CD4-positive, alpha-beta T cell treated with Interleukin-6 at 100 ng/mL for 8 hours (primary cell): ENCODE data around the gene SOX2.

Experiments
- DNase-seq: peaks from one replicate; pipeline ENCODE4 v3.0.0-alpha.2; 2020; ENCODE audit warnings: mixed read lengths, low spot score

Gene SOX2

DNA sequence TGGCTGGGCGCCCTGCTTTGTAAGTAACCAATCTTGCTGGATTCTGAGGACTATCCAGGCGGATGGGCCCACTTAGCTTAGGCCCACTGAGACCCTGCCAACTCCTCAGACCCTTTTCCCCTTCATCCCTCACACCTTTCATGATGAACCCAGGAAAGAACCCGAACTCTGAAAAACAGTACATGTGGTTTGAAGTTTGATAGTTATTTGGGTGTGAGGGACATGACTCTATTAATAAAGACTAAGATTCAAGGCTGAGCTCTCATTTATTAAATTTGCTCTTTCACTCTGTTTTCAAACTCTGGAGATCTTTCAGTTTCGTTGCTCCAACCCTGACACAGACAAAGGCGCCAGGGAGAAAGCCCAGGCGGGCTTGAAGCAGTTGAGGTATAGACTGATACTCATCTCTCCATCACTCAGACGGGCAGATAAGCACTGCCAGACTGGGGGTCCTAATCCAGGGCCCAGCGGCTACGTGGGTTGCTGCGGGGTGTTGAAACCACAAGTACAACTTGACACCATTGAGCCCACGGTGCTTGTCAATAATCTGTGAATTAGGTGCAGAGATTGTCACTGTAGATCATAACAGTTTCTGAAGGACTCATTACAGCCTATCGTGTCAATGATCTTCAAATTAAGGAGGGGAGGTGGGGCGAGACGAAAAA, 7.2 kb upstream of the SOX2 start:
- no peak for DNase-seq

DNA sequence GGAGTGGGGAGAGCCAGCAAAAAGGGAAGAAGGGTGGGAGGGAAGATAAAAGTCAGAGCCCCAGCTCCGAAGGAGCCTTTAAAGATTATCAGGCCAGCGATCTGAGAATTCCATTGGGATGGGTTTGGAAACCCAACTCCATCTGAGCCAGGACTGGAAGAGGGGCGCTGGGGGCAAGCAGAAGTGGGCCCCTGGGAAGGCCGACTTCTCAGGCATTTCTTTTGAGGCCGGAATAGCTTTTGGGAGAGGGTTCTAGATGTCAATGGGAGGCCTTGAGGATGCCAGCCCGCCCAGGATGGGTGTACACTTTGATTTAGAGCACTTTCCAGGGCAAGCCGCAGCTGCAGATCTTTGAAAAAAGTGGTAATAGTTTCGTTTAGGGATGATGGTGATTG, 6.6 kb upstream of the SOX2 start:
- DNase-seq, result no peak

DNA sequence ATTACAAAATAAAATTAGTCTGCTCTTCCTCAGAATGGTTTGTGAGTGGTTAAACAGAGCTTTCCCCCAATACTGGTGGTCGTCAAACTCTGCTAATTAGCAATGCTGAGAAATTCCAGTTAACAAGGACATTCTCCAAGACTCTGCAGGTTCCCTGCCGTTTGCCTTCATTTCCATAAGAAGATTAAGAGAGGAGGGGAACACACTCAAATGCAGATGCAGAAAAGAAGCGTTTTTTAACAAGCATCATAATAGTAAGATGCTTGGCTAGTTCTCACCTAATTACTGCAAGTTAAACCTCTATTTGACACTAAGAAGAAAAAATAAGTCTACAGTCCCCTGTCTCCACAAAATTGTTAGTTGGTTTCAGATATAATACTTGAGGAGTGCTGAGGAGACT, 3.7 kb upstream of the SOX2 start:
- no peak for DNase-seq

GRCh38 chr3:181709537-181710279, 2.0 kb upstream of the SOX2 start:
- no peak for DNase-seq

GRCh38 chr3:181710345-181711291, 1.1 kb upstream of the SOX2 start:
- no peak for DNase-seq

- no peak for DNase-seq
Measured at GRCh38 chr3:181712226-181712552, 464 bp downstream of the SOX2 start.

DNA sequence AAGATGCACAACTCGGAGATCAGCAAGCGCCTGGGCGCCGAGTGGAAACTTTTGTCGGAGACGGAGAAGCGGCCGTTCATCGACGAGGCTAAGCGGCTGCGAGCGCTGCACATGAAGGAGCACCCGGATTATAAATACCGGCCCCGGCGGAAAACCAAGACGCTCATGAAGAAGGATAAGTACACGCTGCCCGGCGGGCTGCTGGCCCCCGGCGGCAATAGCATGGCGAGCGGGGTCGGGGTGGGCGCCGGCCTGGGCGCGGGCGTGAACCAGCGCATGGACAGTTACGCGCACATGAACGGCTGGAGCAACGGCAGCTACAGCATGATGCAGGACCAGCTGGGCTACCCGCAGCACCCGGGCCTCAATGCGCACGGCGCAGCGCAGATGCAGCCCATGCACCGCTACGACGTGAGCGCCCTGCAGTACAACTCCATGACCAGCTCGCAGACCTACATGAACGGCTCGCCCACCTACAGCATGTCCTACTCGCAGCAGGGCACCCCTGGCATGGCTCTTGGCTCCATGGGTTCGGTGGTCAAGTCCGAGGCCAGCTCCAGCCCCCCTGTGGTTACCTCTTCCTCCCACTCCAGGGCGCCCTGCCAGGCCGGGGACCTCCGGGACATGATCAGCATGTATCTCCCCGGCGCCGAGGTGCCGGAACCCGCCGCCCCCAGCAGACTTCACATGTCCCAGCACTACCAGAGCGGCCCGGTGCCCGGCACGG, 991 bp downstream of the SOX2 start:
- DNase-seq, result no peak

DNA sequence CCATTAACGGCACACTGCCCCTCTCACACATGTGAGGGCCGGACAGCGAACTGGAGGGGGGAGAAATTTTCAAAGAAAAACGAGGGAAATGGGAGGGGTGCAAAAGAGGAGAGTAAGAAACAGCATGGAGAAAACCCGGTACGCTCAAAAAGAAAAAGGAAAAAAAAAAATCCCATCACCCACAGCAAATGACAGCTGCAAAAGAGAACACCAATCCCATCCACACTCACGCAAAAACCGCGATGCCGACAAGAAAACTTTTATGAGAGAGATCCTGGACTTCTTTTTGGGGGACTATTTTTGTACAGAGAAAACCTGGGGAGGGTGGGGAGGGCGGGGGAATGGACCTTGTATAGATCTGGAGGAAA, 1.5 kb downstream of the SOX2 start:
- no peak for DNase-seq

- no peak for DNase-seq
Measured at GRCh38 chr3:181713676-181714612, 2.2 kb downstream of the SOX2 start.

DNA sequence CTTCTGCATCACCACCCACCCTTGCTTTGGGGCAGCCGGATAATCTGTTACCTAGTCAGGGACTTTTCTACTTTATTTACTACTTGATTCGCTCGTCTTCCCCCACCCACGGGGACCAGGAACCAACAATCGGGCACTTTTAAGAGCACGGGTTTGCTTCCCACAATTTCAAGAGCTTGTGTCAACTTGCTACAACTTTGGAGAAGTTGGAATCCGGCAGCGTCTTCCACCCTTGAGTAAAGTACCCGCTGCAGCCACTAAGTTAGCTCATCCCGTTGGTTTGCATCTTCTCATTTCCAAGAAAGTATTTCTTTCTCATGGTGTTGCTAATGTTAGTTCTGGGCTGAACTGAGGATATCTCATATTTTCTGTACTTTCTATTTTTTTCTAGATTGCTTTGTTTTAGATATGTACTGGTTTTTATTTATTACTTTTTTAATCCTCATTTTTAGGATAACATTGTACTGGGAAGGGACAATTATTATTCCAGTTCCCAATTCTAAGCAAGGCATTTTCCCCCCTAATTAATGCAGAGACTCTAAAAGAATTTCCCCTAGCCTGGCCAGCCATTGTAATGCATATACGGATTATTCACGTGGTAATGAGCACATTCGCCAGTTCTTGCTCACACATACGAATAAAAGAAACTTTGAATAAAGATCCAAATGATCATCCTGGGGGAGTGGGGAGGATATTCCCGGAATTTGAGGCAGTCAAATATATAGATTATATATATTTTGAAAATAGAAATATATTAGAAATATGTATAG, 4.0 kb downstream of the SOX2 start:
- no peak for DNase-seq

- DNase-seq, result no peak
Measured at GRCh38 chr3:181716966-181717365, 5.2 kb downstream of the SOX2 start.

DNA sequence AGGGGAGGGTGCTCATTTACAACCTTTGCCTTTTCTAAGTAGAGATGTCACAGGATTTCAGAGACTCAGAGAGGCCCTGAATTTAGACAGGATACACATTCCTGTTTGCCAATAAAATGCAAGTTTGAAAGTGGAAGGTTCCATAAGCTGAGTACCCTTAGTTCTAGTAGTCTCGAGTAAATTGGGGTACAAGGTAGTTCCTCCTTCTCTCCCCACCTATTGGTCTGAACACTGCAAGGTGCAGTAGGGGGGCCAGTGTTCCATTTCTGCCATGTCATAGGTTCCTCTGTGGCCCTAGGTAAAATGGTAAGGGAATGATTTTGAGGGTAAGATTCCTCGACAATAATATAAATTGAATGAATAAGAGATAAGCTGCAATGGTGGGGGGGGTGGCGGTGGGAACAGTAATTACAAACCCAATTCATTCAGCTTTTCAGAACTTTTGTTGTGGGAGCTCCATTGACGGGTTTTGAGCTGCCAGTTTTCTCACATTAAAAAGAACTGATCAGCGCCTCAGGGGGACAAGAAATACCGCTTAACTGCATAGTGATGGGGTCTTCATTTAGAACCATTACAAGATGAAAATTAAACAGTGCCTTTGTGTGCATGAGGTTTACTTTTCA, 5.9 kb downstream of the SOX2 start:
- no peak for DNase-seq

DNA sequence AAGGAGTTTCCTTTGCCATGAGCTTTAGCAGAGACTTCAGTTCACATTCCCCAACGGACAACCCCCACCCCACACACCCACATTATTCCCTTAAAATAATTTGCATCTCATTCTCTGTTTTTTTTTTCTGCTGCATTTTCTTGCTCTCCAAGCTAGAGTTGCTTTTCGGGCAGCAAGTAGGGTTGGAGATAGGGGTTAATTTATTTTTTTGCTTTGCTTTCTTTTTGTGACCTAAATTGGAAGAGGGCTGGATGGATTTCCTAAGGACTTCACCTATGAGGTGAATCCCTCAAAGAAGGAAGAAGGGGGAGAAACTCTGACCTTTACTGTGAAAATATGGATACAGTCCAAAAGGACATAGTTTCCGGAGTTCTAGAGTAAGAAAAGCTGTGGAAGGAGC, 6.6 kb downstream of the SOX2 start:
- DNase-seq, result no peak

GRCh38 chr3:181718987-181719911, 7.5 kb downstream of the SOX2 start:
- DNase-seq, result no peak

- DNase-seq, result no peak
Measured at GRCh38 chr3:181719991-181720680, 8.4 kb downstream of the SOX2 start.

- DNase-seq, result no peak
Measured at GRCh38 chr3:181721046-181721875, 9.5 kb downstream of the SOX2 start.

DNA sequence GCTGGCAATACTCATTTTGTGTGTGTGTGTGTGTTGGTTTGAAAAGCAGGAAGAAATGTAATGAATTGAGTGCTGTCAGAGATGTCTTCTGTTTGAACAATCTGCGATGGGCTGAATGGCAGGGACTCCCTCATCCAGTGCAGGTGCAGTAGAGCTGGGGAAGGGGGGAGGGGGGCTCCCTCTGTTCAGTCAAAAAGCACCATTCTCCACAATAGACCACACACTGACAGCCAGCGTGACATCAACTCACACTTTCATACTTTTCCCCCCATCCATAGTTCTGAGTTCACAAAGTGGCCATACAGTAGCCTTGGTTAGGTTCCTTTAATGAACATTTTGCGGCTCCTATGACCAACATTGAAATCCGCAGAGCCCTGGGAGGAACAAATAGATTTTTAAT, 10.4 kb downstream of the SOX2 start:
- DNase-seq, result no peak
